Measurements from ENCODE around the gene DEPDC7. TPM values are rescaled to one million over a fixed set of nuclear protein-coding genes. Genes with fewer than 3 reads are reported as not detected.
A peak's percentile ranks its signal among the peaks of the same experiment; 100 is the strongest.
"Not testable (repeated sequence)": the region's sequence is repeated elsewhere in the genome, so short reads cannot be mapped to it uniquely, and the experiment has no call there.

Gene DEPDC7
- total RNA-seq, 1 donor from 2014 or later = 12.3 TPM

GRCh38 chr11:33049565-33050408, 34.1 kb downstream of the DEPDC7 start:
- intact Hi-C loops (cut with DNase I); ATAC-seq; DNase-seq (ENCODE audit: low spot score): not testable (repeated sequence)

GRCh38 chr11:33052231-33052630, 36.6 kb downstream of the DEPDC7 start:
- no peak for ATAC-seq
- DNase-seq (ENCODE audit: low spot score) = no peak
- intact Hi-C loops (cut with DNase I) = no loop called here

- intact Hi-C loops (cut with DNase I) = no loop called here
- DNase-seq (ENCODE audit: low spot score) (no peak), ATAC-seq (no peak)
Measured at GRCh38 chr11:33055375-33055774, 39.7 kb downstream of the DEPDC7 start.

- intact Hi-C loops (cut with DNase I) = no loop called here
- DNase-seq (ENCODE audit: low spot score) (no peak), ATAC-seq (no peak)
Measured at GRCh38 chr11:33057284-33057683, 41.6 kb downstream of the DEPDC7 start.

GRCh38 chr11:33059331-33060007, 43.8 kb downstream of the DEPDC7 start:
- intact Hi-C loops (cut with DNase I) = loop anchor here (10.0 kb wide), 1 partner anchor 95 kb away; no protein-coding TSS in a partner anchor
- no peak for ATAC-seq
- DNase-seq (ENCODE audit: low spot score) = no peak

- intact Hi-C loops (cut with DNase I) = loop anchor here (10.0 kb wide), 1 partner anchor 95 kb away; no protein-coding TSS in a partner anchor
- ATAC-seq (no peak), DNase-seq (ENCODE audit: low spot score) (no peak)
Measured at GRCh38 chr11:33060271-33060670, 44.6 kb downstream of the DEPDC7 start.

GRCh38 chr11:33062137-33062536, 46.5 kb downstream of the DEPDC7 start:
- intact Hi-C loops (cut with DNase I) = loop anchor here (10.0 kb wide), 1 partner anchor 97 kb away; no protein-coding TSS in a partner anchor
- DNase-seq (ENCODE audit: low spot score) (no peak), ATAC-seq (no peak)

- intact Hi-C loops (cut with DNase I) = loop anchor here (10.0 kb wide), 1 partner anchor 99 kb away; no protein-coding TSS in a partner anchor
- no peak for DNase-seq (ENCODE audit: low spot score)
- no peak for ATAC-seq
Measured at GRCh38 chr11:33063326-33063881, 47.7 kb downstream of the DEPDC7 start.

GRCh38 chr11:33064033-33064825, 48.6 kb downstream of the DEPDC7 start:
- ATAC-seq (peak; percentile 23), DNase-seq (ENCODE audit: low spot score) (no peak)
- intact Hi-C loops (cut with DNase I) = loop anchor here (10.0 kb wide), 1 partner anchor 99 kb away; no protein-coding TSS in a partner anchor

GRCh38 chr11:33064866-33065265, 49.2 kb downstream of the DEPDC7 start:
- intact Hi-C loops (cut with DNase I) = loop anchor here (10.0 kb wide), 1 partner anchor 100 kb away; no protein-coding TSS in a partner anchor
- ATAC-seq (no peak), DNase-seq (ENCODE audit: low spot score) (no peak)

- ATAC-seq (peak; percentile 86), DNase-seq (ENCODE audit: low spot score) (peak; percentile 79)
- intact Hi-C loops (cut with DNase I) = loop anchor here (10.0 kb wide), 1 partner anchor 101 kb away; no protein-coding TSS in a partner anchor
Measured at GRCh38 chr11:33065445-33066178, 49.9 kb downstream of the DEPDC7 start.

GRCh38 chr11:33067294-33067693, 51.6 kb downstream of the DEPDC7 start:
- DNase-seq (ENCODE audit: low spot score) (no peak), ATAC-seq (no peak)
- intact Hi-C loops (cut with DNase I) = loop anchor here (10.0 kb wide), 1 partner anchor 102 kb away; no protein-coding TSS in a partner anchor

GRCh38 chr11:33068611-33069340, 53.1 kb downstream of the DEPDC7 start:
- intact Hi-C loops (cut with DNase I) = loop anchor here (10.0 kb wide), 1 partner anchor 104 kb away; no protein-coding TSS in a partner anchor
- DNase-seq (ENCODE audit: low spot score) (no peak), ATAC-seq (no peak)

- ATAC-seq (no peak), DNase-seq (ENCODE audit: low spot score) (no peak)
- intact Hi-C loops (cut with DNase I) = no loop called here
Measured at GRCh38 chr11:33072465-33072864, 56.8 kb downstream of the DEPDC7 start.
